Fibroblast of lung (primary cell): ENCODE measurements around the gene FSIP1. TPM values are rescaled to one million over a fixed set of nuclear protein-coding genes. Genes with fewer than 3 reads are reported as not detected.

Experiments used
- DNase-seq, 2 donors: peaks; one replicate each; pipeline versions ENCODE4 v3.0.0 to v3.0.0-alpha.2; 2010; ENCODE audit warnings: low read depth in 2 of 2
- H2AFZ ChIP-seq: 2 replicates; pipeline ENCODE4 v1.5.1; 2012; ENCODE audit warnings: low read length, control low read depth, inconsistent platforms
- H3K27ac ChIP-seq: 2 replicates; pipeline ENCODE4 v1.5.1; 2011; ENCODE audit warnings: low read length, control low read depth; ENCODE audit not compliant: insufficient read depth
- H3K27me3 ChIP-seq: 2 replicates; pipeline ENCODE4 v1.5.1; 2011; ENCODE audit warnings: mild to moderate bottlenecking, low read length; ENCODE audit not compliant: control insufficient read depth, insufficient read depth
- H3K36me3 ChIP-seq: 2 replicates; pipeline ENCODE4 v1.5.1; 2011; ENCODE audit warnings: low read length; ENCODE audit not compliant: control insufficient read depth, insufficient read depth
- H3K4me1 ChIP-seq: 2 replicates; pipeline ENCODE4 v1.5.1; 2011; ENCODE audit warnings: low read length; ENCODE audit not compliant: control insufficient read depth, insufficient read depth; ENCODE audit errors: extremely low read depth
- H3K4me2 ChIP-seq: 2 replicates; pipeline ENCODE4 v1.5.1; 2011; ENCODE audit warnings: low read length, control low read depth; ENCODE audit not compliant: insufficient read depth; ENCODE audit errors: extremely low read depth
- H3K4me3 ChIP-seq, 4 experiments: fragments of 200-600 bp in 1 of 4; sonication (generic) in 1 of 4; replicated peaks in 1 of 4; 2 replicates each; pipeline ENCODE4 v1.5.1; 2011 to 2016; ENCODE audit warnings: low read length in 4 of 4, low read depth in 3 of 4, mild to moderate bottlenecking in 3 of 4, control low read depth in 2 of 4, inconsistent platforms in 1 of 4, mixed read lengths in 1 of 4; ENCODE audit not compliant: insufficient read depth in 1 of 4; ENCODE audit errors: control extremely low read depth in 1 of 4
- H3K79me2 ChIP-seq: 2 replicates; pipeline ENCODE4 v1.5.1; 2012; ENCODE audit warnings: mild to moderate bottlenecking, low read length, inconsistent platforms; ENCODE audit not compliant: control insufficient read depth, insufficient read depth
- H3K9ac ChIP-seq: 2 replicates; pipeline ENCODE4 v1.5.1; 2011; ENCODE audit warnings: mild to moderate bottlenecking, low read length, control low read depth; ENCODE audit not compliant: insufficient read depth
- H3K9me3 ChIP-seq: 2 replicates; pipeline ENCODE4 v1.5.1; 2012; ENCODE audit warnings: low read depth, low read length; ENCODE audit not compliant: control insufficient read depth, insufficient read depth
- H4K20me1 ChIP-seq: 2 replicates; pipeline ENCODE4 v1.5.1; 2011; ENCODE audit warnings: low read length; ENCODE audit not compliant: control insufficient read depth, insufficient read depth; ENCODE audit errors: extremely low read depth
- EZH2 ChIP-seq: IDR thresholded peaks from 2 replicates; pipeline ENCODE4 v1.5.1; 2012; ENCODE audit warnings: low read length, control low read depth, mild to moderate bottlenecking; ENCODE audit errors: missing control alignments
- polyA plus RNA-seq, 2 donors: library from polyadenylated mRNA; depleted of rRNA in 1 of 2; stranded (reverse) in 1 of 2; unstranded in 1 of 2; fragments of >200 nt; gene quantifications; 2 replicates each; pipeline ENCODE4 v1.2.1, GENCODE V29; 2011 to 2012; ENCODE audit warnings: missing spikeins in 1 of 2
- total RNA-seq: library from RNA; depleted of rRNA; stranded (reverse); fragments of >200 nt; gene quantifications from 2 replicates; pipeline ENCODE4 v1.2.1, GENCODE V29; 2014
- TF ChIP-seq, protein P1 (sequence below), 2 donors: IDR thresholded peaks in 1 of 2; conservative IDR thresholded peaks in 1 of 2; 1 replicate in 1 of 2; 2 replicates in 1 of 2; pipeline ENCODE4 v1.5.1; 2011 to 2012; ENCODE audit warnings: low read length in 2 of 2, control low read depth in 1 of 2, inconsistent platforms in 1 of 2, low read depth in 1 of 2, mild to moderate bottlenecking in 1 of 2

The FSIP1 gene
- total and polyA plus RNA-seq, 2 donors (not counting 1 experiment from before 2014, with no cell fraction given): 0.50 to 5.1 TPM

DNA sequence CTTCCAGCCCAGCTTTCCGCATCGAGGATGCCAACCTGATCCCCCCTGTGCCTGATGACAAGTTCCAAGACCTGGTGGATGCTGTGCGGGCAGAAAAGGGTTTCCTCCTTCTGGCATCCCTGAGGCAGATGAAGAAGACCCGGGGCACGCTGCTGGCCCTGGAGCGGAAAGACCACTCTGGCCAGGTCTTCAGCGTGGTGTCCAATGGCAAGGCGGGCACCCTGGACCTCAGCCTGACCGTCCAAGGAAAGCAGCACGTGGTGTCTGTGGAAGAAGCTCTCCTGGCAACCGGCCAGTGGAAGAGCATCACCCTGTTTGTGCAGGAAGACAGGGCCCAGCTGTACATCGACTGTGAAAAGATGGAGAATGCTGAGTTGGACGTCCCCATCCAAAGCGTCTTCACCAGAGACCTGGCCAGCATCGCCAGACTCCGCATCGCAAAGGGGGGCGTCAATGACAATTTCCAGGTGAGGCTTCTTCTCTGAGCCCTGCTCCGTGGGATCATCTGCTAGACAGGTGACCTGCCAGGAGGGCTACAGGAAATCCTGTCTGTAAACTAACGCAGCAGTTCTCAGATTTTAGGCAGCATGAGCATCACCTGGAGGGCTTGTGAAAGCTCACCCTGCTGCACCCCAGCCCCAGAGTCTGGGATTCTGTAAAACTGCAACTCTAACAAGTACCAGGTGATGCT is 200.2 kb downstream of the FSIP1 start:
- TF ChIP-seq, protein P1, sequence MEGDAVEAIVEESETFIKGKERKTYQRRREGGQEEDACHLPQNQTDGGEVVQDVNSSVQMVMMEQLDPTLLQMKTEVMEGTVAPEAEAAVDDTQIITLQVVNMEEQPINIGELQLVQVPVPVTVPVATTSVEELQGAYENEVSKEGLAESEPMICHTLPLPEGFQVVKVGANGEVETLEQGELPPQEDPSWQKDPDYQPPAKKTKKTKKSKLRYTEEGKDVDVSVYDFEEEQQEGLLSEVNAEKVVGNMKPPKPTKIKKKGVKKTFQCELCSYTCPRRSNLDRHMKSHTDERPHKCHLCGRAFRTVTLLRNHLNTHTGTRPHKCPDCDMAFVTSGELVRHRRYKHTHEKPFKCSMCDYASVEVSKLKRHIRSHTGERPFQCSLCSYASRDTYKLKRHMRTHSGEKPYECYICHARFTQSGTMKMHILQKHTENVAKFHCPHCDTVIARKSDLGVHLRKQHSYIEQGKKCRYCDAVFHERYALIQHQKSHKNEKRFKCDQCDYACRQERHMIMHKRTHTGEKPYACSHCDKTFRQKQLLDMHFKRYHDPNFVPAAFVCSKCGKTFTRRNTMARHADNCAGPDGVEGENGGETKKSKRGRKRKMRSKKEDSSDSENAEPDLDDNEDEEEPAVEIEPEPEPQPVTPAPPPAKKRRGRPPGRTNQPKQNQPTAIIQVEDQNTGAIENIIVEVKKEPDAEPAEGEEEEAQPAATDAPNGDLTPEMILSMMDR (conservative IDR thresholded peaks at IDR 0.05 in 1 of 2, IDR thresholded peaks at IDR 0.05 in 1 of 2; ENCODE audit: low read depth in 1 of 2, low read length in 2 of 2): no peak
- TF ChIP-seq EZH2: no peak
- peak; percentile 29 to 57 for DNase-seq
- peaks cover 61% of the 10 kb centered on the region for H3K79me2 ChIP-seq
- no peaks in the 10 kb centered on the region for H3K9me3 ChIP-seq
- peaks cover 10% of the 10 kb centered on the region for H4K20me1 ChIP-seq
- H3K27ac ChIP-seq: peak overlapping the region; percentile 97
- H3K9ac ChIP-seq: peak overlapping the region; percentile 90
- H2AFZ ChIP-seq: no peak overlapping the region
- peak overlapping the region; percentile 73 to 96 (median 84) for H3K4me3 ChIP-seq
- H3K36me3 ChIP-seq: peaks cover 36% of the 10 kb centered on the region
- peak overlapping the region; percentile 86 for H3K4me2 ChIP-seq
- H3K27me3 ChIP-seq: no peaks in the 10 kb centered on the region
- peaks cover 17% of the 10 kb centered on the region for H3K4me1 ChIP-seq

DNA sequence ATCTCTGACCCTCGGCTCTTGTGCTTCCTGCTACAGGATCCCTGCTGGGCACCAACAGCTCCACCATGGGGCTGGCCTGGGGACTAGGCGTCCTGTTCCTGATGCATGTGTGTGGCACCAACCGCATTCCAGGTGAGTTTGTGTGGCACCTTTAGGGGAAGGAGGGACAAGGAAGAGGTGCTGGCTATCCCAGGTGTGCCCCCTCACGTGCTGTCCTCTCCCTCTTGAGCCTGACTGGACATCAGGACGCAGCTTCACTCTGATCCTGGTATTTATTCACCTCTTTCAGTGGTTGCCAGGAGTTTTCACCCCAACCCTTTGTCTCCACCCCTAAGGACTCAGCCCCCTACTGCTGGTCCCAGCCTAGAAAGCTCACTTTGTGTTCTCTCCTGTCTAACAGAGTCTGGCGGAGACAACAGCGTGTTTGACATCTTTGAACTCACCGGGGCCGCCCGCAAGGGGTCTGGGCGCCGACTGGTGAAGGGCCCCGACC is 200.8 kb downstream of the FSIP1 start:
- H4K20me1 ChIP-seq: peaks cover 10% of the 10 kb centered on the region
- peaks cover 17% of the 10 kb centered on the region for H3K4me1 ChIP-seq
- peaks cover 55% of the 10 kb centered on the region for H3K79me2 ChIP-seq
- no peaks in the 10 kb centered on the region for H3K27me3 ChIP-seq
- no peak overlapping the region for H2AFZ ChIP-seq
- peak overlapping the region; percentile 86 for H3K4me2 ChIP-seq
- peak overlapping the region; percentile 97 for H3K27ac ChIP-seq
- peaks cover 34% of the 10 kb centered on the region for H3K36me3 ChIP-seq
- TF ChIP-seq EZH2: no peak
- TF ChIP-seq, protein P1 (conservative IDR thresholded peaks at IDR 0.05 in 1 of 2, IDR thresholded peaks at IDR 0.05 in 1 of 2; ENCODE audit: low read depth in 1 of 2, low read length in 2 of 2): peak; percentile 42 to 66
- peak overlapping the region; percentile 73 to 96 (median 84) for H3K4me3 ChIP-seq
- DNase-seq: peak; percentile 42 to 59
- H3K9me3 ChIP-seq: no peaks in the 10 kb centered on the region
- peak overlapping the region; percentile 90 for H3K9ac ChIP-seq

DNA sequence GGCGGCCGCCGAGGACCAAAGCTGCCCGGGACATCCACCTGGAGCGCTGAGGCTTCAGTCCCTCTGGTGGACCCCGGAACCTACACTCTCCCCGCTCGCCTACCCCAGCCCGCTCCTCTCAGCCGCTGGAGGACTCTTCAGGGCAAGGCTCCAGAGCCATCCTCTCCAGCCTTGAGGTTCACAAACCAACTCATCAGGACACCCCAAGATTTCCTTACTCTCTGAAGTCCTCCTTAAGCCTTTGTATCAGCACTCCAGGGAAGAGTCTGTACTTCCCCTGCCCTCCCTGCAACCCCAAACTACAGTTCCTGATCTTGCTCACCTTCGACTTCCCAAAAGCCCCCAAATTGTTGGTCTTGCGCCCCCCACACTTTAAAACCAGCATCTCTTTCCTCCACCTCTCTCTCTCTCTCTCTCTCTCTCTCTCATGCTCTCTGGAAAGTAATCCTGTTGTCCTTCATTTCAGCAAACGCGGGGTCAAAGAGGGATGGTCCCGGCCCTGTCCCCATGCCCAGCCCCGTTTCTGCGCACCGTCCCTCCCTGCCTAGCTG is 201.3 kb downstream of the FSIP1 start:
- Histone ChIP-seq H2AFZ (no peak overlapping the region), H3K4me3 (peak overlapping the region; percentile 73 to 96 (median 84)), H3K9me3 (no peaks in the 10 kb centered on the region), H3K36me3 (peaks cover 30% of the 10 kb centered on the region), H3K27me3 (no peaks in the 10 kb centered on the region), H4K20me1 (peaks cover 10% of the 10 kb centered on the region), H3K4me1 (peaks cover 17% of the 10 kb centered on the region), H3K4me2 (peak overlapping the region; percentile 86), H3K9ac (peak overlapping the region; percentile 90), H3K79me2 (peaks cover 53% of the 10 kb centered on the region), H3K27ac (peak overlapping the region; percentile 97)
- peak in 1 of 2 donors; percentile 27 for DNase-seq
- no peak for TF ChIP-seq EZH2
- TF ChIP-seq, protein P1 (conservative IDR thresholded peaks at IDR 0.05 in 1 of 2, IDR thresholded peaks at IDR 0.05 in 1 of 2; ENCODE audit: low read depth in 1 of 2, low read length in 2 of 2): no peak
